ENCODE results near the gene AKT3. TPM values are rescaled to one million over a fixed set of nuclear protein-coding genes. Genes with fewer than 3 reads are reported as not detected.
"Not testable (repeated sequence)": the region's sequence is repeated elsewhere in the genome, so short reads cannot be mapped to it uniquely, and the experiment has no call there.

AKT3 gene
- total RNA-seq, 1 donor from 2014 or later, result 35.0 TPM

DNA sequence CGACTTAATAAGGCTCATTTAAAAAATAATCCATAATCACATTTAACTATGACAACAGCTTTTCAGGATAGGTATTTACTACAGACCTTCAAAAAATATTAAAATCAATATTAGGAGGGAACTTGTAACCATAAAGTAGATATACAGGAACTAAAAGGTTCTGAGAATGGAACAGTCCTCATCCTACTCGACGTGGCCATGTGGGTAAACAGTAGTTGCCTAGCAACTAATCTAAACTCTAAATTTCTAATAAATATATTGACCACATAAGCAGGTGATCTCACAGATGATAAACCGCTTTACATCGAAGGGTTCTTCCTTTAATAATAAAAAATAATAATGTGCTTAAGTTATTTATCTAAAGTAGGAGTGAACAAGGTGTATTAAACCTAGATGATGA is 7.9 kb downstream of the AKT3 start:
- no peak for DNase-seq (ENCODE audit: low spot score)

DNA sequence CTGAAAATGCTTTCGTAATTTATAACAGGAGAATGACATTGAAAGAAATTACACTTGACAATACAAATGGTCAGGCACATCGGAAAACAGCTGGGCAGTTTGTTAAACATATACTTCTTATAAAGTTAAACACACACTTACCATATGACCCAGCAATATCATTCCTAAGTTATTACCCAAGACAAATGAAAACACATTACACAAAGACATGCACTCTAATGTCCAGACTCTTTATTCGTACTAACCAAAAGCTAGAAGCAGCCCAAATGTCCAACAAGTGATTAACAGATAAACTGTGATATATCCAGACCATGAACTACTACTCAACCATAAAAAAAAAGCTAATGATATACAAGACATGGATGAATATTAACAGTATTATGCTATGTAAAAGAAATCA is 8.5 kb downstream of the AKT3 start:
- DNase-seq (ENCODE audit: low spot score), result no peak

DNA sequence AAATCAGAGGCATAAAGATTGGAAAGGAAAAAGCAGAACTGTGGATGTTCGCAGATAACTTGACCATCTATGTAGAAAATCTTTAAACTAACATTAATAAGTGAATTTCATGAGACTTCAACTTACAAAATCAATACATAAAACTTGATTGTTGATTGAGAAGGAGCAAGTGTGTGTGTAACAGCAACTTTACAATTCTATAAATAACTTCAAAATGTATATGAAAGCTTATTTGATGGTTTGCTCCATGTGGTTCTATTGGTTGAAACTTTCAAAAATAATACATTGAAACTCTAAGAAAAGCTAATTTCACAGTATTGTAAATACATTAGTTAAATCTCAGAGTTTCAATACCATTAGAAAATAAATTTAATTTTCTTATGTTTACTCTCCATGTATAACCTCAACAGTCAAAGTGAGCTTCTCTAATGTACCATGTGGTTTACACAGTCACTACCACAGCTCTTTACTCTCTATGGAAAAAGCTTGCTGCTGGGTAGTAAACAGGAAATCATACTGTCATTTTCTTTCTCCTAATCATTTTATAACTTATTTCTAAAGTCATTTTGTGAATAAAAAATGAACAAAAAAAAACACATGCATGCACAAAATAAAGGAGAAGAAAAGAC is 12.0 kb downstream of the AKT3 start:
- no peak for DNase-seq (ENCODE audit: low spot score)

DNA sequence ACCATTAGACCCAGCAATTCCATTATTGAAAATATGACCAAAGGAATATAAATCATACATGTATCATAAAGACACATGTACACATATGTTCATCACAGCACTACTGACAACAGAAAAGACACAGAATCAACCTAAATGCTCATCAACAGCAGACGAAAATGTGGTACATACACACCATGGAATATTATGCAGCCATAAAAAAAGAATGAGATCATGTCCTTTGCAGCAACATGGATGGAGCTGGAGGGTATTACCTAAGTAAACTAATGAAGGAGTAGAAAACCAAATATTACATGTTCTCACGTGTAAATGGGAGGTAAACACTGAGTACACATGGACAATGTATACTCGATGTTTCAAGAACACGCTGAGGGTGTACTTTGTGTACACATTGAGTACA is 15.9 kb downstream of the AKT3 start:
- DNase-seq (ENCODE audit: low spot score), result no peak

DNA sequence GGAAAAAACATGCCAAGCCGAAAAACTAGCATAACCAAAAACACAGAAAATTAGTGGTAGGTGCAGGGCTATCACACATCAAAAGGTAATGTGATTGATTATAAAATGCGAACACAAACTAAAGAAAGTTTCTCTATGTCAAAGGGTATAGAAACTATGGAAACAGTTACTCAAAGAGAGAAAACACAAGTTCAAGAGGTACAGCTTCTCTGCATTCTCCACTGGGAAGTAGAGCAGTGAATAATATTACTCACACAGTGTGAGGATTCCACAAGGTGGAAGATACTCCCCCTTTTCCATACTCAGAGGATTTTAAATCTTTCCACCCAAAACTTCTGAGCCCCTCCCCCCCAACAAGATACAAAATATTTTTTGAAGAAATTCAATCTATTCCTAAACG is 18.6 kb downstream of the AKT3 start:
- DNase-seq (ENCODE audit: low spot score), result no peak

DNA sequence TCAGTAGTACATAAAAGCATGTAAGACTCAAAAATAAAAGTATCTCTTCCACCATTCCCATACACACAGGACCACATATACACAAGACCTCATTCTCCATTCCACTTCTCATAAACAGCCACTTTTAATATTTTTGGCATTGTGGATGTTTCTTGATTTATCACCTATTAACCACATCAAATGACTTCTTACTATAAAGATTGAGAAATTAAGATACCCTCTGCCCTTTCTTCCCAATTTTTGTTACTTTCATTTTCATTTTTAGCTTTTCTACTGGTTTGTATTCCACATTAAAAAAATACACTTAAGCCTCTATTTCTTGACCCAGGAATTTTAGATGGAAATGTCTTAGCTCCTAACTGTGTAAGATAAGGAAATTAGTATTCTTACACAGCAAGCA is 22.8 kb downstream of the AKT3 start:
- no peak for DNase-seq (ENCODE audit: low spot score)

DNA sequence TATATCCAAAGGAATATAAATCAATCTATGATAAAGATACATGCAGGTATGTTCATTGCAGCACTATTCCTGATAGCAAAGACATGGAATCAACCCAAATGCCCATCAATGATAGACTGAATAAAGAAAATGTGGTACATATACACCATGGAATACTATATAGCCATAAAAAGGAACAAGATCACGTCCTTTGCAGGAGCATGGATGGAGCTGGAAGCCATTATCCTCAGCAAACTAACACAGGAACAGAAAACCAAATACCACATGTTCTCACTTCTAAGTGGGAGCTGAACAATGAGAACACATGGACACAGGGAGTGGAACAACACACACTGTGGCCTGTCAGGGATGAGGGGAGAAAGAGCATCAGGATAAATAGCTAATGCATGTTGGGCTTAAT is 25.1 kb downstream of the AKT3 start:
- DNase-seq (ENCODE audit: low spot score), result not testable (repeated sequence)

DNA sequence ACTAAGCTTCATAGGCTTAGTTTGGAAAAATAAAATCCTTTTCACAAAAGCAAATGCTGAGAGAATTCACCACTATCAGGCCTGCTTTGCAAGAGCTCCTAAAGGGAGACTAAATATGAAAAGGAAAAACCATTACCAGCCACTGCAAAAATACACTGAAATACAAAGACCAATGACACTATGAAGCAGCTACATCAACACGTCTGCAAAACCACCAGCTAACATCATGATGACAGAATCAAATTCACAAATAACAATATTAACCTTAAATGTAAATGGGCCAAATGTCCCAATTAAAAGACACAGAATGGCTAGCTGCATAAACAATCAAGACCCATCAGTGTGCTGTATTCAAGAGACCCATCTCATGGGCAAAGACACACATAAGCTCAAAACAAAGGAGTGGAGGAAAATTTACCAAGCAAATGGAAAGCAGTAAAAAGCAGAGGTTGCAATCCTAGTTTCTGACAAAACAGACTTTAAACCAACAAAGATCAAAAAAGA is 28.8 kb downstream of the AKT3 start:
- no peak for DNase-seq (ENCODE audit: low spot score)

DNA sequence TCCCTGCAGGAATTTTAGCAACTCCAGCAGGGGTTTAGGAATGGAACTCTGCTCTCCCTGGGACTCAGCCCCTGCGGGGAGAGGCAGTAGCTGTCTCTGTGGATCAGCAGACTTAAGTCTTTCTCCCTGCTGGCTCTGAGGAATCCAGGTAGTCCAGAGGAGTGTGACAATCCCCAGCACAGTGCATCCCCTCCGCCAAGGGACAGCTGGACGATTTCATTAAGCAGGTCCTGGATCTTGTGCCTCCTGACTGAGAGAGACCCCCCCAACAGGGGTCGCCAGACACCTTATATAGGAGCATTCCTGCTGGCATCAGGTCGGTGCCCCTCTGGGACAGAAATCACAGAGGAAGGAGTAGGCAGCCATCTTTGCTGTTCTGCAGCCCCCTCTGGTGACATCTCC is 30.6 kb downstream of the AKT3 start:
- no peak for DNase-seq (ENCODE audit: low spot score)

DNA sequence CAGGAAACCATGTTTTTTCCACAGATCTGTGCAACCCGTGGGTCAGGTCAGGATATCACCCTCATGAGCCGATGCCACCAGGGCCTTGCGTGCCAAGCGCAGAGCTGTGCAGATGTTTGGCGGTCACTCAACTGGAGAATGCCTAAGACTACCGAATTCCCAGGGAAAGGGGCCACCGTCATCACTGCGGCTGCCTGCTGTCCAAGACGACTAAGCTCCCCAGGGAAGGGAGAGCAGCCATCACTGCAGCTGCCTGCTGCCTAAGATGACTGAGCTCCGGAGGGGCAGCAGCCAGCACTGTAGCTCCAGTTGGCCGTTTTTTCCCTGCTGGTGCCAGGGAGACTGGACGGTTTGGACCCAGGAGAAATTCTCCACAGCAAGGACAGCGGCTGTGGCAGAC is 31.1 kb downstream of the AKT3 start:
- DNase-seq (ENCODE audit: low spot score), result no peak

DNA sequence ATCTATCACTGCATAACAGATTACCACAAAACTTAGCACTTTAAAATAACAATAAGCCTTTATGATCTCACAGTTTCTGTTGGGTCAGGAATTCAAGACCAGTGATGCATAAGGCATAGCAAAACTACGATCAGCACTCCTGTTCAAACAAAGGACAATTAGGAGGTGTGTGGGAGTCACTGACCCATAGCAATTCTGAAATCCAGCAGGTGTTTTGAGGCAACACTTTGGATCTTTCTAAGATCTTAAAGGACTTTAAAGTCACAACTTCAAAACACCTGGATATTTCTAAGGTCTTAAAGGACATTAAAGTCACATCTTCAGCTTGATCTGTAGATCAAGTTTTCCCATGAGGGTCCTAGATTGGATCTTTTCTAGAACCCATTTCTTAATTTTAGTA is 35.3 kb downstream of the AKT3 start:
- no peak for DNase-seq (ENCODE audit: low spot score)

DNA sequence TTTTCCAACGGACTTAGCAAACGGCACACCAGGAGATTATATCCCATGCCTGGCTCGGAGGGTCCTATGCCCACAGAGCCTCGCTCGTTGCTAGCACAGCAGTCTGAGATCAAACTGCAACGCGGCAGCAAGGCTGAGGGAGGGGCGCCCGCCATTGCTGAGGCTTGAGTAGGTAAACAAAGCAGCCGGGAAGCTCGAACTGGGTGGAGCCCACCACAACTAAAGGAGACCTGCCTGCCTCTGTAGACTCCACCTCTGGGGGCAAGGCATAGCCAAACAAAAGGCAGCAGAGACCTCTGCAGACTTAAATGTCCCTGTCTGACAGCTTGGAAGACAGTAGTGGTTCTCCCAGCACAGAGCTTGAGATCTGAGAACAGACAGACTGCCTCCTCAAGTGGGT is 42.7 kb downstream of the AKT3 start:
- not testable (repeated sequence) for DNase-seq (ENCODE audit: low spot score)

DNA sequence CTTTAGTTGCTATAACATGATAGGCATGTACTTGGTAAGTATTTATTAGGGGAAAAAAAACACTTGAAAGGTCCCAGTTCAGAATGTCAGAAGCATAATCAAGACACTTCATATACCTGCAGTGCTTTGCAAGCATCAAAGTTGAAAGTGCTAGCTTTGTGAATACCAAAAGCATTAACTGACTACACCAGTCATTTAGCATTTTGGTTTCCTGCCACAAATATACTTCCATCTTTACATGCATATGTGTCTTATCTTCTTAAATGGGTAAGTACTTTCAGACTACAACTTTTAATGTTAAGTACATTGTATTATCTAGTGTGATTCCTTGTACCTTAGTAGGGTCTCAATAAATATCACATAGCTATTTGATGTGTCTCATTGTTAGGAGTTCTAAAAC is 43.7 kb downstream of the AKT3 start:
- DNase-seq (ENCODE audit: low spot score), result no peak

DNA sequence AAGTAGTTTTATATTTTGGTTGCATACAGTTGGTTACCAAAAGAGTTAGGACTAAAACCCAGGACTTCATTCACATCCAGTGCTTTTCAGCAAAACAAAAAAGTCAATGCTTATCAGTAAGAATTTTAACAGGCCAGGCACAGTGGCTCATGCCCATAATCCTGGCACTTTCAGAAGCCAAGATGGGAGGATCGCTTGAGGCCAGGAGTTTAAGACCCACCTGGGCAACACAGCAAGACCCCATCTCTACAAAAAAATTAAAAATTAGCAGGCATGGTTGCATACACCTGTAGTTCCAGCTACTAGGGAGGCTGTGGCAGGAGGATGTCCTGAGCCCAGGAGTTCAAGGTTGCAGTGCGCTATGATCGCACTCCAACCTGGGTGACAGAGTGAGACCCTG is 47.3 kb downstream of the AKT3 start:
- no peak for DNase-seq (ENCODE audit: low spot score)

DNA sequence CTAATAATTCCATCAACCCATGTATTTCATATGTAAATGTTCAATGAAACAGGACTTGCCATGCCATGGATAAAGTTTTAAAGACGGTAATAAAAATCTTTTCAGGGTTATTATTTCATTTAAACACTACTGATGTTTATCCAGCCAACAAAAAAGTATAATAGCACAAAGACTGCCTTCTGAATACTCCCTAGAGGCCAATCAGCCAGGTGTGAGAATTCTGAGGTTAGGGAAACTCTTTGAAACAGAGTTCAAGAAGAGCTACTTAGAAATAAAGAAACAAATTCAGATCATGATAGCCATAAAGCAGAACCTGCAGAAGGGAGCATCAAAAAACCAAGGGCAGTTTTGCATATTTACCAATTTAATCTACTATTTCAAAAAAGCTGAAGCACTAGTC is 48.7 kb downstream of the AKT3 start:
- DNase-seq (ENCODE audit: low spot score), result no peak

DNA sequence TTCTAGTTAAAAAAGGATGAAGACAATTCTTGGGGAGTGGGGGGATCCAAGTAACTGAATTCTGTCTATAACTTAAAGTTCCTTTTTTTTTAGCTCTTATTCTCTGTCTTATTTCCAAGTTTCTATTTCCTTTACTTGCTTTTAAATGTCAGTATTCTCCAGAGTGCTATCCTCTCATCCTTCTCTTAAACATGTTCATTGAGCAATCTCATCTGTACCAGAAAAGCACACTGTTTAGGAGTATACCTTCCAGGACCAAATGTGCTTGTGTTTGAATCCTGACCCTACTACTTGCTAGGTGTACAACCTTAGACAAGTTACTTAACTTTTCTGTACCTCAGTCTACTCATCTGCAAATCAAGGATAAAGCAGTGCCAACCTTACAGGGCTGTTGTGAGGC is 50.1 kb downstream of the AKT3 start:
- DNase-seq (ENCODE audit: low spot score), result no peak

DNA sequence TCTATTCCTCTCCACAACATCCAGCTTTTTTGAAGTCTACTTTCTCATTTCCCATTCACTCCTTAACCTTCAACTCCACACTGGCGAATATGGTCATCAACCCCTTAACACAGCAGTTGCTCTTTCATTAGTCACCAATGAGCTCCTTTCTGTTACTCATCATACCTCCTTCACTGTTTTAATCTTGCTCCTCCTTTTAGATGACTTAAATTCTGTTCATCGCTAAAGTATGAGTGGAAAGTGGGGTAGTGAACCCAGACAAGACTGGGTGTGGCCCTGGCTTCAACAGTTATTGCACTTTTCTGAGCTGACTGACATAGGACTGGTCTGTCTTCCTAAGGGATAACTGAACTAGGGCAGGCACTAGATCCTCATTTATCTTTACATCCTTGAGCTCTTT is 51.3 kb downstream of the AKT3 start:
- no peak for DNase-seq (ENCODE audit: low spot score)

DNA sequence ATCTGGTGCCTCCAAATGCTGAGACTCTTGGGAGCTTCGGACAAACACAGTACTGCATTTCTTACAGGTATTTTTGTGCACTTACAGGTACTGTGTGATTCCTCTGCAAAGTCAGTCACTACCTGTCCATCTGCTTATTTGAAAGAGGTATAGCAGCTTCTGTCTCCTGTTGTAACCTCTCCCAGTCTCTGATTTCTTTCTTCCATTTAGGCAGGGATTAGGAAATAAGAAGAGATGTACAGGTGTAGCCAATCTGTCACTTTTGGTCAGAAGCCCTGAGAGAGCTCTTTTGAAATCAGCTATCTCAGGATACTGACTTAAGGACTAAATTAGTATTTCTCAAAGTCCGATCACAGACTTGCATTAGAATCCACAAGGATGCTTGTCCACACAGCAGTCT is 54.0 kb downstream of the AKT3 start:
- no peak for DNase-seq (ENCODE audit: low spot score)

DNA sequence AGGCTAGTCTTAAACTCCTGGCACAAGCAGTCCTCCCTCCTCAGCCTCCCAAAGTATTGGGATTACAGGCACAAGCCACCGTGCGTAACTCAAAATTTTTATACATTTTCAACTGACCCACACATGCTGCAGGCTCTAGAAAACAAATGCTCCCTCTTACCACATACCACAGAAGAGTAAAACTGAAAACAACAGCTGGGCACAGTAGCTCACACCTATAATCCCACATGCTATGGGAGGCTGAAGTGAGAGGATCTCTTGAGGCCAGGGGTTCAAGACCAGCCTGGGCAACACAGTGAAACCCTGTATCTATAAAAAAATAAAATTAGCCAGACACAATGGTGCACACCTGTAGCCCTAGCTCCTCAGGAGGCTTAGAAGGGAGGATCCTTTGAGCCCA is 56.7 kb downstream of the AKT3 start:
- DNase-seq (ENCODE audit: low spot score), result no peak

DNA sequence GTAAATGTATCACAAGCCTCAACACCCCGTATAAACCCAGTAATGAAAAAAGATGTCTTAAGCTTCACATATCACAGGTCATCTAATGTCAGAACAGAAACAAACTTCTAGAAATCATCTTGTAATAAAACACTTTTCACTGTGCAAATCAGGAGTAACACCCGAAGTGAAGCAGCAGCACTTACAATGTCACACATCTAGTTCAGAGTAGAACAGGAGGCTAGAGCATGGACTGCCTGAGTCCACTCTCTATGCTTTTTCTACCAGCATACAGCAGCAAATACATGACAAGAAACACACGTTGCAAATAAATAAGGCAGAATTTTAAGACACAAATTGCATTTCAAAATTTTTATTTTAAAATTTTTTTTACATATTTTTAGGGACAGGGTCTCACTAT is 57.2 kb downstream of the AKT3 start:
- no peak for DNase-seq (ENCODE audit: low spot score)

DNA sequence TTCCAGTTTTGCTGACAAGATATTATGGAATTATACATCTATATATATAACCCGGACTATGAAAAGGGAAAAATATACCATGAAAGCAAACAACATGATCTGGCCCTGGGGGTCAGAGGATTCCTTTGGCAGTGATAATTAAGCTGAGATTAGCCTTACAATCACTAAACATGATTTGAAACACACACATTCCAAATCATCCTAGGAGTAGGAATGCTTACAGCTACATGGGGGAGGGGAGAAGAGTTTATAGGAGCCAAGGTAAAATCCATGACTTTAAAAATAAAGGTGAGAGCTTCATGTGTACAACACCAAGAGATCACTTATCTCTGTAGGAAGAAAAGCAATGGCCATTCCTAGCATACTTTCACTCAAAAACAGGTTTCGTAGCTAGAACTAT is 57.6 kb downstream of the AKT3 start:
- DNase-seq (ENCODE audit: low spot score), result no peak

DNA sequence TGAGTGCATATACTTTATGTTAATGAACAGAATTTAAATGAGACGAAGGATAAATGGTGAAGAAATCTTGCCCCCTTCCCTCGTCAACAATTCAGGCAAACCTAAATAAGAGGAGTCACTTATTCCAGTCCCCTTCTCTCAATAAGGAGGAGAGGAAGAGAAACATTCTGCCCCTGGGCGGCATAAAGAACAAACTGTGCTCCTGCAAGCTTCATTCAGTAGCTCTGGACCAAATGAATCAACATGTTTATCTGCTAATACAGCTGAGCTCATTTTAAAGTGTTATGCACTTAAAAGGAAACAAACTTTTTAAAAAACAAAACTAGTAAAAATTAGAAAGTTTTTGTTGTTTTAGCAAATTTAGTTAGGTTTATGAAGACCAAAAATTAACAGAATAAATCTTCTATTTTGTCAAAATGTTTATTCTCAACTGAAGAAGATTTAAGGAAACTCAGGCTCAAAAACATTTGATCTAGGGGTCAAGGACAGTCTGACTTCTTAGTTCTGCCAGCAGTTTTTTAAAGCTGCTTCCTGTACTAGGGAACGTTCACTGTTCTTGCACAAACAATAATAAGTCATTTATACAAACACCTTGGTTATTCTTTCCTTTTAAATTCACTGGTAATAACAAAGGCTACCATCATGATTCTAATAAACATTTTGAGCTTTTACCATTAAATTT is 58.3 kb downstream of the AKT3 start:
- DNase-seq (ENCODE audit: low spot score), result no peak

DNA sequence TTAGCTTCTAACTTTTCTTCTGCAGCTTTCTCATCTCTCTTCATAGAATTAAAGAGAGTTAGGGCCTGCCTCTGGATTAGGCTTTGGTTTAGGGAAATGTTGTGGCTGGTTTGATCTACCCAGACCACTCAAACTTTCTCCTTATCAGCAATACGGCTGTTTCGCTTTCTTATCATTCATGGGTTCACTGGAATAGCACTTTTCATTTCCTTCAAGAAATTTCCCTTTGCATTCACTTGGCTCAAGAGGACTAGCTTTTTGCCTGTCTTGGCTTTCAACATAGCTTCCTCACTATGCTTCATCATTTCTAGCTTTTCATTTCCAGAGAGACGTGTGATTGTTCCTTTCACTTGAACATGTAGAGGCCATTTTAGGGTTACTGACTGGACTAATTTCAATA is 59.6 kb downstream of the AKT3 start:
- DNase-seq (ENCODE audit: low spot score), result no peak

DNA sequence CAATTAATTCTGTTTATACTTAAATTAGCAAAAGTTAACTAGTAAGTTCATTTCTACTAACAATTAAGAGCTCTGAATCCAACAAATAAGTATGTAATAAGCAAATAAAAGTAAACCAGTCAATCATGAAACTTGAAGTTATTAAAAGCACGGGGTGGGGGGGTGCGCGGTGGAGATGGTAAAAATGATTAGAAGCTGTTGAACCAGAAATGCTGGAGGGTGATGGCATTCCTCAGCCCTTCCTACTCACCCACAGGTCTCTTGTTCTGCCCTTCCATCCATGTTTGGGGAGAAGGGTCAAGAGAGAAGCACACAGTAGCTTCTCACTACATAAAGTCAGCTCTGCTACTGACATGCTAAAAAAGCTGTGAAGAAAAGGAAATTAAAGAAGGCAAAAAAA is 63.5 kb downstream of the AKT3 start:
- no peak for DNase-seq (ENCODE audit: low spot score)
